OCI-LY7 (cell line): ENCODE data around the gene VAC14.

ENCODE experiments used
- CTCF ChIP-seq: fragments of 200-600 bp; sonication (generic); conservative IDR thresholded peaks from 2 replicates; pipeline ENCODE4 v1.5.1; 2014; ENCODE audit warnings: mild to moderate bottlenecking, antibody characterized with exemption, low read length, moderate library complexity, mixed read lengths
- EZH2phosphoT487 ChIP-seq: fragments of 200-600 bp; sonication (generic); IDR thresholded peaks from 2 replicates; pipeline ENCODE4 v1.6.1; 2018; ENCODE audit warnings: low read depth, borderline replicate concordance, mild to moderate bottlenecking, mixed run types, antibody characterized with exemption, low read length, moderate library complexity, mixed read lengths

DNA sequence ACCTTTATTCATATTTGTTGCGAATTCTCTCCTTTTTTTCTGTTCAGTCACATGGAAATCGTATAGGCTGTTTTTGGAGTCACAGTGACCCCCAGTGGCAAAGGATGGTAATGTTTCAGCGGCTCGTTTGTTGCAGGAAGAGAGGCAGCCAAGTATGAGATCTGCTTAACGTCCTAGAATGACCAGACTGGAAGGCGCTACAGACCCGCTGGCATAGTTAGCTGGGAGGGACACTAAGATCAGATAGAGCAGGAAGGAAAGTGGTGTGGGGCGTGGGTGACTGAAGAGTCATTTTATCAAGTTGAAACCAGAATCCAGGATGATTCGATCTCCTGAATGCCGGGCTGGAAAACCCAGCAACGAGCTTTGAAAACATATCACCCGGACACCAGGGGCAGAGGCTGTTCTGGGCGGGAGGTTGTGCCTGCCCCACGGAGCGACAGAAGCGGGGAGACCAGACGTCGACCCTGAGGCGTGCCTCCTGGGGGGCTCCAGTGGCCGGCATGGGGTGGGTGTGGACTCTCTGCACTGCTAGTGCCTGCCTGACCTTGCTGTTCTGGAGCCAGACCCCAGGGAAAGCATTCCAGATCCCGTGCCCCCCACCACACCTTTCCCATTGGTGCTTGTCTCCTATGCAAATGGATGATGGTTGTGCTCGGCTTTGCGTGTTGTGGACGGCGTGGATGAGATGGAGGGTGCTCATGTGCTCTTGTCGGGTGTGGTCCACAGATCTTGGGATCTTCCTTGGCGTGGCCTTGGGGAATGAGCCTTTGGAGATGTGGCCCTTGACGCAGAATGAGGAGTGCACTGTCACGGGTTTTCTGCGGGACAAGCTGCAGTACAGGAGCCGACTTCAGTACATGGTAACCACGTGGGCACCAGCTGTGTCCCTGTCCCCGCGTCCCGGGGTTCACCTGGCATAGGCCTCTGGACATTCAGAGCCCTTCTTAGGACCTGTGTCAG, 146.9 kb downstream of the VAC14 start:
- TF ChIP-seq CTCF: peak; percentile 99
- no peak for TF ChIP-seq EZH2phosphoT487
